ENCODE measurements around the gene SLC16A5.
A peak's percentile ranks its signal among the peaks of the same experiment; 100 is the strongest.

The SLC16A5 gene

DNA sequence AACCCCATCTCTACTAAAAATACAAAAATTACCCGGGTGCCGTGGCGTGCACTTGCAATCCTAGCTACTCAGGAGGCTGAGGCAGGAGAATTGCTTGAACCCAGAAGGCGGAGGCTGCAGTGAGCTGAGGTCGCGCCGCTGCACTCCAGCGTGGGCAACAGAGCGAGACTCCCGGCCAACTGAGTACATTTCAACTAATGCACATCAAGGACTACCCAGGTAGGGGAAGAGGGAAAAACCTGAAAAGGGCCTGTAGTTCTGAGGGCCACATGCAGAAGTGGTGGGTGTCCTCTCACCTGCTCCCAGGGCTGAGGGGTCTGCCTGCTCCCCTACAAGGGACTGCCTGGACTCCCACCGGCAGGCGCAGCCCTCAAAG, 584 bp upstream of the SLC16A5 start:
- no peak for DNase-seq (ENCODE audit: low read depth)

DNA sequence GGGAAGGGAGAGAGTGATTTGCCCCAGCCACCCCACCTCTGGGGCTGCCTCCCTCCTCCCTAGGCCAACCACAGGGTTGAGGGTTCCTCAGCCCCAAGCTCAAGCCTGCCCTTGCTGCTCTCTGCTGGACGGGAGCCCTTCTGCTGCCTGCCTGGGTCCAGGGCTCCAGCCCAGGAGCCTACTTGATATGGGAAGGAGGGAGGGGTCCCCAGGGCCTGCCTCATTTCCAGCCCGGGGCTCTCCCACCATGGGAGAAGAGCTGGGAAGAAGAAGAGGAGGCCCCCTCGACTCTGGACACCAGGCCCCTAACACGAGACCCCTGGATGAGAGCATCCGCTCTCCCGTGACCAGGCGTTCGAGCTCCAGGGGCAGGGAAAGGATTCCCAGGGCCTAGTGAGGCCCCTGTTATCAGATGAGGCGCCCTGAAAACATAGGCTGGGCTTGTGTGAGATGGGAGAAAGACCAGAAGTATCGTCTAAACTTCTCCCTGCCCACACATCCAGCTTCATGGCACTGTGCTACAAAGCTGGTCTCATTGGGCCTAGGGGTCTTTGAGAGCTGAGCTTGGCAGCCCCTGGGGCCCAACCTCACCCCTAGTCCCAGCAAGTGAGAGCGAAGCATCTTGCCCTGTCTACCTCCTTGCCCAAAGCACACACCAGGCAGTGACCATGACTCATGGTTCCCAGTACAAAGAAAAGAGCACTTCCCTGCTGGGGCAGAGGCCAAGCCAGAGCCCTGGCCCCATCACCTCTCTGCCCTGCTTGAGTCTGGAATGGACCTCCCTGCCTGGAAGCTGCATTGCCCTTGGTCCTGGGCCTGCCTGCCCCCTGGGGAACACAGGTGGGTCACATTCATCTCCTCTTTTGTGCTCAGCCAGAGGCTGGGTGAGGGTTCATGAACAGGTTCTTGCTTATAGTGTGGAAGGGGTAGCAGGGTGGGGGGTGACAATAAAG, 987 bp downstream of the SLC16A5 start:
- no peak for DNase-seq (ENCODE audit: low read depth)

DNA sequence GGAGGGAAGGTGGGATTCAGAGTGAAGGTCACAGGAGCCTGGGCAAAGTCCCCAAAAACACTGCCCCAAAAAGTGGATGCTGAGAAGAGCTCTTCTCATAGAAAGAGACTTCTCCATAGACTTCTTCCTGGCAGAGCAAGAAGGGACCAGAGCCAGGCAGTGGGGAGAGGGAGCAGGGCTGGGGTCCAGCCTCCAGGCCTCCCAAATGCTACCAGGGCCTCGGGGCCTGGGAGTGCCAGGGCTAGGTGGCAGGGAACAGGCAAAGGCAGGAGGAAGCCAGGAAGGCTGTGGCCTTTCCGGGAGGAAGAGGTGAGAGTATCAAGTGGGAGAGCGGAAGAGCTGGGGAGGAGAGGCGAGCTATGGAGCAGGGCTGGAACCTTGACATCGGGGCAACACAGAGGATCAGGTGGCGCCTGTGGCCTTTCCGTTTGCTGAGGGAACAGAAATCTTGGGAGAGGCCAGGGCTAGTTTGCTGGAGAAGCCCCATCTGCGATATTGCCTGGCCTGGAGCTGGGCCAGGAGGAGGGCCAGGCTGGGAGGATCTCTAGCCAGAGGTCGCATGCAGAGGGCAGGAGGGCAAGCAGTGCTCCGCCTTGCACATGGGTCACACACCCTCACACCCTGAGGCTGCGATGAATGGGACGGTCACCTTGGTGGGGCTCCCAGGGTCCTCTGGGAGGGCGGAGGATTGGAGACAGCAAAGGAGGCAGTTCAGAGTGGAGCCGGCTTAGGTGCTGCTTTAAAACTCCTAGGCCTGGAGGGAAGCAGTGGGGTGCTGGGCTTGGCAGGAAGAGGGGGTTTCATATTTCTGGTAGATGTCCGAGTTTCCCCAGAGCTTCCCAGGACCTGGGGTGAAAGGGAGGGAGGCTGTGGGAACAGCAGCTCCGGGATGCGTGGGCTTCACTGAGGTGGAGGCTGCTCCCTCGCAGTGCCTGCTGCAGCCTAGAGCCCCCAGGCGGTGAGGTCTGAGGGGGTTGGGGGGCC, 3.4 kb downstream of the SLC16A5 start:
- DNase-seq (ENCODE audit: low read depth), result no peak

DNA sequence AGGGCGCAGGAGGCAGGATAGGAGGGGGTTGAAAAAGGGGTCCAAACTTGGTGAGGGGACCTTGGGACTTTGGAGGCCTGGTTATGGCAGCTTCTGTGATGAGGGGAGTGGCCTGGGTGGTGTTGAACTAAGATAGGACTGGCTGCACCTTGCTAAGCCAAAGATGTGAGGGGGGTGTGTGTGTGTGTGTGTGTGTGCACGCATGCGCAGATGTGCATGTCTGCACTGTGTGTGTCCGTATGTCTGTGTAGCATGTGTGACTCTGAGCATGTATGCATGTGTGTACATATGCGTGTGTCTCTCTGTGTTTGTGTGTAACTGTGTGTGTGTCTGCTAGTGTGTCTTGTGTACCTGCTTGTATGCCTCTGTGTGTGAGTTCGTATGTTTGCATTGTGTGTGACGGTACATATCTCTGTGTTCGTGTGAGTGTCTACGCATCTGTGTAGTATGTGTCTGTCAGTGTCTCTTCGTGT, 4.1 kb downstream of the SLC16A5 start:
- DNase-seq (ENCODE audit: low read depth), result no peak

DNA sequence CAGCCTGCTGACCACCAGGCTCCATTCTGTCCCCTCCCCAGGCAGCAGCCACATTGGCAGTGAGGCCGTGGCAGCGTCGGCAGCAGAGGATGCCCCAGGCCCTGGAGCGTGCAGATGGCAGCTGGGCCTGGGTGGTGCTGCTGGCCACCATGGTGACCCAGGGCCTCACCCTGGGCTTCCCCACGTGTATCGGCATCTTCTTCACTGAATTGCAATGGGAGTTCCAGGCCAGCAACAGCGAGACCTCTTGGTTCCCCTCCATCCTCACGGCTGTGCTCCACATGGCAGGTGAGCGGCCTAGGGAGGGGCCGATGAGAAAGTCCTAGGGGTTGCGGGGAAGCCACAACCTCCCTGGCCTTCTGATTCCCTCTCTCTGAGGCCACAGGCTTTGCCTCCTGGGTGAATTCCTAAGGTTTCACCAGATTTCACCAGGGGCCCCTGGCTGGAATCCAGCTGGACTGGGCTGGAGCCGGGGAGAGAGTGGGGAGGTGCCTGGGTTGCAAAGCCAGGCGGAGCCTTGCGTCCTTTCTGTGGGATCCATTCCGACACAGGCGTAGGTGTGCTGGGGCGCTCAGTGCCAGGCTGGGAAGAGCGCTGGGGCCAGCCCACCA, 5.9 kb downstream of the SLC16A5 start:
- no peak for DNase-seq (ENCODE audit: low read depth)

DNA sequence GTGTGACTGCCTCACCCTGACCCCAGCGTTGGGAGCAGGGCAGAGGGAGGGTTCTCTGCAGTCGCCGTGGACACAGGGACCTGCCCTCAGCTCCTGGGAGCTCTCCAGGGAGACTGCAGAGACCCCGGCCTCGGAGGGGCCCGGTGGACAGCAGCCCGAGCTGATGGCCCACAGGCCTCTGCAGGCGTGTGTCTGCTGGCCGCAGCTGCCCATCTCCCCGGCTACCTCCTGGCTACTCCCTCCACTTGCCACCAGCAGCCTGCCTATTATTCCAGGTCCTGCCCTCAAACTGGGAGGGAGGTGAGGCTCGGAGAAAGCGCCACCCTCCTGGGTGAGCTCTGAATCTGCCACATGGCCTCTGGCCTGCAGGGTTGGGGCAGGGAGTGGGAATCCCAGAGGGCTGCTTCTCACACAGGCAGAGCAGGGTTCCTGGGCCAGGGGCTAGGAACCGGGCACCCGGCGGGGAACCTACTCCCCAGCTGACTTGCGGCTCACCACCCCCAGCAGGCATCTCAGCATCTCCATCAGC, 7.2 kb downstream of the SLC16A5 start:
- no peak for DNase-seq (ENCODE audit: low read depth)

DNA sequence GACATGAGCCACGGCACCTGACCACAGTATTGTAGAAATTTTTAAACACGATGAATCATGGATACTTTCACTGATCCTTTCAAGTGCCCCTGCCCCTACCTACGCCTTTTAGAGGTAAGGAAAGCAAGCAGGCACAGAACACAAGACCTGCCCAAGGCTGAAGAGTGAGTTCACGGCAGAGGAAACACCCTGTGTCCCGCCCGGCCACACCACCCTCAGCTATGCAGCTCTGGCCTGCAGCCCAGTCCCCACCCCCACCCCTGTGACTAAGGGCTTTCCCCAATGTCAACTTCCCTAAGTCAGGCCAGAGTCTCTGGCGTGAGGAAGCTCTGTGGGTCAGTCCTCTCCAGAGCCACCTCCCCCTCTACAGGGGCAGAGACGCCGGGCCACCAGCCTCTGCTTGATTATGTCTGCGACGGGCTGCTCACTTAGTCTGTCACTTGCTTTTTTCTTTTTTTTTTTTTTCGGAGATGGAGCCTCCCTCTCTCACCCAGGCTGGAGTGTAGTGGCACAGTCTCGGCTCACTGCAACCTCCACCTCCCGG, 8.4 kb downstream of the SLC16A5 start:
- DNase-seq (ENCODE audit: low read depth), result no peak

DNA sequence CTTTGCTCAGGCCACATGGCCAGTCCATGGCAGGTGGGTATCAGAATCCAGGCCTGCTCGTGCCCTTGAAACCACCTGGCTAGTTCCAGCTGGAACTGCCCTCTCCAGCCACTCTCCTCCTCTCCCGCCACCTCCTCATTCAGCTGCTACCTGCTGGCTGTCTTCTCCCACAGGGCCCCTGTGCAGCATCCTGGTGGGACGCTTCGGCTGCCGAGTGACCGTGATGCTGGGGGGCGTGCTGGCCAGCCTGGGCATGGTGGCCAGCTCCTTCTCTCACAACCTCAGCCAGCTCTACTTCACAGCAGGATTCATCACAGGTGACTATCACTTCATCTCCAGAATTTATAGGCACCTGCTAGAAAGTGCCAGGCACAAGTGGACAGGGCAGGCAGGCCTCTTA, 10.1 kb downstream of the SLC16A5 start:
- no peak for DNase-seq (ENCODE audit: low read depth)

DNA sequence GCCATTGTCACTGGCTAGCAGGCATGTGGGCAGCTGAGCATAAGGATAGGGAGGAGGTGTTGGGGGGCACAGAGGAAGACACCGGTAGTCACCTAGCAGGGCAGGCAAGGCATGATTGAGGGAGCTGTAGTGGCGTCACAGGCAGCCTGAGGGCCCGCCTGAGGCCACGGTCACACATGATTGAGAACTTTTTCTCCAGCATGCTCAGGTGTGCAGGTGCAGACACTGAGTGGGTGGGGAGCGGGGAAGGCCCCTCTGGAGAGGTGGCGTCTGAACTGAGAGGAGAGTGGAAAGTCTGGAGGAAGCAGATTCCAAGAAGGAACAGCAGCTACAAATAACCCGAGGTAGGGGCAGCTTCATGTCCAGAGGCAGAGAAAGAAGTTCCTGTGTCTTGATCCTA, 11.1 kb downstream of the SLC16A5 start:
- DNase-seq (ENCODE audit: low read depth), result no peak

DNA sequence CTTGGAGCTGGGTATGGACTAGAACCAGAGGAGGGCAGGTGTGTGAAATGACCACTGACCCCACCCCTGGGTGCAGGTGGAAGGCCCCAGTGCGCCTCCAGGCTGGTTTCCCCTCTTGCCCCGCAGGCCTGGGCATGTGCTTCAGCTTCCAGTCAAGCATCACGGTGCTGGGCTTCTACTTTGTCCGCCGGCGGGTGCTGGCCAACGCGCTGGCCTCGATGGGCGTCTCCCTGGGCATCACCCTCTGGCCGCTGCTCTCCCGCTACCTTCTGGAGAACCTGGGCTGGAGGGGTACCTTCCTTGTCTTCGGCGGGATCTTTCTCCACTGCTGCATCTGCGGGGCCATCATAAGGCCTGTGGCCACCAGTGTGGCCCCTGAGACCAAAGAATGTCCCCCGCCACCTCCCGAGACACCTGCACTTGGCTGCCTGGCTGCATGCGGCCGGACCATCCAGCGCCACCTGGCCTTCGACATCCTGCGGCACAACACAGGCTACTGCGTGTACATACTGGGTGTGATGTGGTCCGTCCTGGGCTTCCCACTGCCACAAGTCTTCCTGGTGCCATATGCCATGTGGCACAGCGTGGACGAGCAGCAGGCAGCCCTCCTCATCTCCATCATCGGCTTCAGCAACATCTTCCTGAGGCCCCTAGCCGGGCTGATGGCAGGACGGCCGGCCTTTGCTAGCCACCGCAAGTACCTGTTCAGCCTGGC, 12.3 kb downstream of the SLC16A5 start:
- no peak for DNase-seq (ENCODE audit: low read depth)

DNA sequence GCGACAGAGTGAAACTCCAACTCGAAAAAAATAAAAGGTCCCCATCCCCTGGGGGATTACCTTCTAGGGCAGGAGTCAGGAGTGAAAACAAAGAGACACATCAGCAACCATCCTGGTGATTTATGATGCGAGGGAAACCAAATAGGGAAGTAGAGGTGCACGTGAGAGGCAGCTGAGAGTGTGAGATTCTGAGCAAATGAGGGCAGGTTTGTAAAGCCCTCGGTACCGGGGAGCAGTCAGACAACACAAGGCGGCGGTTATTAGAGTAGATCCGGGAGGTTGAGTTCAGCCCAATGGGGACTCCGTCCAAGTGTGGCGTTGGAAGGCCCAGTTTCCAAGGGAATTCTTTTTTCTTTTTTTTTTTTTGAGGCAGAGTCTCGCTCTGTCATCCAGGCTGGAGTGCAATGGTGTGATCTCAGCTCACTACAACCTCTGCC, 14.6 kb downstream of the SLC16A5 start:
- DNase-seq (ENCODE audit: low read depth), result no peak

DNA sequence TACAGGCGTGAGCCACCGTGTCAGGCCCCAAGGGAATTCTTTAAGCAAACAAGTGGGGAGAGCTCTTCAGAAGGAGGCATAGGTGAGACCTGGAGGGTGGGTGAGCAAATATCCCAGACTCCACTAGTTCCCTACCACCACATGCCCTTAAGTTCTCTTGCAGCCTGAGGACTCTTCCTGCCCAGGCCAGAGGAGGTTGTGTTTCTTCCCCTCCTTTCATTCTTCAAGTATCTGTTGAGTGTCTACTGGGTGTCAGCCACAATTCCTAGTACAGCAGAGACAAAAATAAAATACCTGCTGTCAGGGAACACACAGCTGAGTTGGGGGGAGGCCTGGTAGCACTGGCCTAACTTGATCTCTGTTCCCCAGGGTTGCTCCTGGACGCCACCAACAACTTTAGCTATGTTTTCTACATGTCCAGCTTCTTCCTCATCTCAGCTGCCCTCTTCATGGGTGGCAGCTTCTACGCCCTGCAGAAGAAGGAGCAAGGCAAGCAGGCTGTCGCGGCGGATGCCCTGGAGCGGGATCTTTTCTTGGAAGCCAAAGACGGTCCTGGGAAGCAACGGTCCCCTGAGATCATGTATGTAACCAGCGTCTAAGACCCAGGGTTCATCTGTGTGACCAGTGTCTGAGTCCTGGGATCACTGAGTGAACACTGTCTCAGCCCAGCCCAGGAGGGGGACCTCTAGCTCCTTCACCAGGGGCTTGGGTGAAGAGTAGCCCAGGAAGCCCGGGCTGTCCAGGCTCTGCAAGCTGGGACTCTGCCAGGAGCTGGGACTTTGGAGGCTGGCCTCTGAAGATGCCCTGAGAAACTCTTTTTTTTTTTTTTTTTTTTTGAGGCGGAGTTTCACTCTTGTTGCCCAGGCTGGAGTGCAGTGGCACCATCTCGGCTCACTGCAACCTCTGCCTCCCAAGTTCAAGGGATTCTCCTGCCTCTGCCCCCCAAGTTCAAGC, 16.1 kb downstream of the SLC16A5 start:
- no peak for DNase-seq (ENCODE audit: low read depth)

DNA sequence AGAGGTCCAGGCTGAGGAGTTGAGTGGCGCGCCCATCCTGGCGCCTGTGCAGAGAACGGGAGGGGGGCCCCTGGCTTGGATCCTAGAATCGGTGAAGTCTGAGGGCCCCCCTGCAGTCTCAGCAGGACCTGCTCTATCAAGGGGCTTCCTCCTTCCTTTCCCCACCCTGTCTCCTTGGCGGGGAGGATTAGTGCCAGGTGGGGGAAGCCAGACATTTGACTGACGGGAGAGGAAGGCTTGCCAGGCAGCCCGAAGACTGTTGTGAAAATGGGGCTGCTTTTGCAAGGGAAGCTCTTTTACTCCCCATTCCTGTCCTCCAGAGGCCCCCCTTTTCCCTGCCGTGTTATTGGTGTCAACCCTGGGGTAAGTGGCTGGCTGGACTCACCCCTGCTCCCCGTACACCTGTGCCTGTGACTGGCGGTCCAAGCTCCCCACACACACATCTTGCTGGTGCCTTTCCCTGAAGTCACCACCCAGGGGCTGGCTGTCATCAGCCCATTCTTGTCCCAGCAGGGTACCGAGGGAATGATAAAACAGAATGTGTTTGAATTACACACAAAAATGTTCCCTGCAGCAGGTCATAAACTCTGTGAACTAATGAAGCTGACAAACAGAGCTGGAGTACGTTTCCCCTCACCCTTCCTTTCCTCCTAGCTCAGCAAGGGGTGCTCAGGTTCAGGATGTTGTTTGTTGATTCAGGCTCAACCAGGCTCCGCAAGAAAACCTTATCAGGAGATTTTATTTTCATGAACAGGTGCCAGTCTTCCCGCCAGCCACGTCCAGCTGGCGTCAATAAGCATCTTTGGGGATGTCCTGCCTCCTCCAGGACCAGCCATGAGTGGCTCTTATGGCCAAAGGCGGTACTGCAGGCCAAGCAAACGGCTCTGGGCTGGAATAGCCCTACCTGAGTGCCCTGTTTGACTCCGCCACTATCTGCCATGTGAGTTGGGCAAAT, 17.6 kb downstream of the SLC16A5 start:
- DNase-seq (ENCODE audit: low read depth), result no peak

DNA sequence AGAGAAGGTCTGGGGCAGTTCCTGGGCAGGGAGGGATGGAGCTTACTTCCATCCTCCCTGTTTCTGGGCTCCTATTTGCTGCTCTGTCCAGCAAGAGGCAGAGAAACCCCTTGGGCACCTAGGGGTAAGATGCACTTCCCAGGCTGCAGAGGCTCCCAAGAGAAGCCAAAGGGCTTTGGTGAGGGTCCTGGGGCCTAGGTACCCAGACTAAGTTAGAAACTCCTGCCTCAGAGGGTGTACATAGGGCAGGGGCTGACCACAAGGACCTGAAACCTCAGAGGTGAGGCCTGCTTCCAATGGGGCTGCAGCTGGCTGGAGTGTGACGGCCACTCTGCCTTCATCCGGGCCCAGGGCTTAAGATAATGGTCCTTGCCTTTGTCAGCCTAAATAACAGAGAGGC, 20.4 kb downstream of the SLC16A5 start:
- DNase-seq (ENCODE audit: low read depth), result no peak

DNA sequence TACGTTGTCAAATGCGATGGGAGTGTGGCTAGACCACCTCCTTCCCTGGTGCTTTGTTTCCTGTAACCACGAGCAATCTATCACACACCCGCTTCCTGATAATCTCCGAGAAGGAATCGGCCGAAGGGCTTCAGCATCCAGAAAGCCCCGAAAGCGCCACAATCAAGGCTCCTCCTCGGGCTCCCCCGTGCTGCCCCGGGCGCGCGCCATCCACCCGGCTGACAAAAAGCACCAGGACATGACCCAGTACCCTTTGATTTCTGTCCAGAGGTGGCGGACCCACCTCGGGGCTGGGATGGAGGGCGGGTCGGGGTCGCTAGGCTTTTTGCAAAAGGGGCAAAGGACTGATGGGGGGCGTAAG, 21.3 kb downstream of the SLC16A5 start:
- DNase-seq (ENCODE audit: low read depth), result no peak

DNA sequence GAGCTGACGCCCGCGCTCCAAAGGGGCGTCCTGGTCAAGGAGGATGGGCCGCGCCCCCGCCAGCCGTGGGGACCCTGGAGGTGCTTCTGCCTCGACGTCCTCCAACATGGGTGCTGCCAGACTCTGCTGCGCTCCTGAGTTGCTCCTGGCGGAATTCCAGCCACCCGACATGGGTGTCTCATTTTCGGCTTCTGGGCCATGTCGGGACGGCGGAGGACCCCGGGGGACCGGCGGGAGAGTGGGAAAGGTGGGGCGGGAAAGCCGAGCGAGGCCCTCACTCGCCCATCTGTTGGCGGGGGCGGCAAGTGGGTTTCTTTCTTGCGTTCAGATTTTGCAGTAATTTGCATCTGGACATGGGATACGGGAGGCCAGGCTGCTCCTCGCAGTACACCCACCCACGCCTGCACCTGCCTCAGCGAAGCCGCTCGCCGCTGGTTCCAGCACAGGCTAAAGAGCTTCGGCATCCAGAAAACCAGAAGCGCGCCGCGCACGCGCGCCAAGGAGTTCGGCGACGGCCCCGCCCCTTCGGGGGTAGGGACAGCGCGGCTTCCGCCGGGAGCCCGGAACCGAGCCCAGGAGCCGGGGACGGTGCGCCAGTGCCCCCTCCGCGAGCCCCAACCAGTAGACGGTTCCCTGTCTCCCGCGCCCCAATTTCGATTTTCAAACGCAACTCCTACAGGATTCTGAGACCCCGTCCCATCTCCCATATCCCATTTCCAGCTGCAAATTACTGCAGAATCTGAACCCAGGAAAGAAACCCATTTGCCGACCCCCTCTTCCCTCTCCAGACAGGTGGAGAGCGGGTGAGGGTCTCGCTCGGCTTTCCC, 21.9 kb downstream of the SLC16A5 start, which contains the start of gene ARMC7:
ARMC7 (plus strand) TSS at position 563 of the 827 bp plus-strand sequence. CDS start 320 bp downstream, outside the sequence.
- peak; percentile 81 for DNase-seq (ENCODE audit: low read depth)

DNA sequence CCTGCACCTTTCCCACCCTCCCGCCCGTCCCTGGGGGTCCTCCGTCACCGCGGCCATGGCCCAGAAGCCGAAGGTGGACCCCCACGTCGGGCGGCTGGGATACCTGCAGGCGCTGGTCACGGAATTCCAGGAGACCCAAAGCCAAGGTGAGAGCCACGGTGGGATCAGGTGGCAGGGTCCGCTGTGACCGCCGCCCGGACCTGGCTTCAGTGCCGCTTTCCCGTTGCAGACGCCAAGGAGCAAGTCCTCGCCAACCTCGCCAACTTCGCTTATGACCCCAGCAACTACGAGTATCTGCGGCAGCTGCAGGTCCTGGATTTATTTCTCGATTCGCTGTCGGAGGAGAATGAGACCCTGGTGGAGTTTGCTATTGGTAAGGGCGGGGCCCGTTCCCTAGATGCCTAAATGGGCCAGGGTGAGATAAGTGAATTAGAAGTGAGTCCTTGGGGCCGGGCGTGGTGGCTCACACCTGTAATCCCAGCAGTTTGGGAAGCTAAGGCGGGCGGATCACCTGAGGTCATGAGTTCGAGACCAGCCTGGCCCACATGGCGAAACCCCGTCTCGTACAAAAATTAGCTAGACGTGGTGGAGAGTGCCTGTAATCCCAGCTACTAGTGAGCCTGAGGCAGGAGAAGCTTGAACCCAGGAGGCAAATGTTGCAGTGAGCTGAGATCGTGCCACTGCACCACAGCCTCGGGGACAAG, 22.6 kb downstream of the SLC16A5 start:
- no peak for DNase-seq (ENCODE audit: low read depth)
